Body of pancreas (tissue), 4 donors: ENCODE results near the gene SETBP1.

ENCODE experiments used
- POLR2A ChIP-seq, 3 donors: fragments of 450-650 bp; IDR thresholded peaks; one replicate each; pipeline ENCODE4 v1.6.1; 2016; ENCODE audit warnings: antibody characterized with exemption in 3 of 3, mild to moderate bottlenecking in 2 of 3
- TF ChIP-seq, protein P1 (sequence below), 7 experiments: fragments of 450-650 bp in 4 of 7; fragments of 200-600 bp in 3 of 7; sonication (generic) in 3 of 7; IDR thresholded peaks; one replicate each; pipeline ENCODE4 v1.5.1; 2016 to 2019; ENCODE audit warnings: antibody characterized with exemption in 7 of 7

DNA sequence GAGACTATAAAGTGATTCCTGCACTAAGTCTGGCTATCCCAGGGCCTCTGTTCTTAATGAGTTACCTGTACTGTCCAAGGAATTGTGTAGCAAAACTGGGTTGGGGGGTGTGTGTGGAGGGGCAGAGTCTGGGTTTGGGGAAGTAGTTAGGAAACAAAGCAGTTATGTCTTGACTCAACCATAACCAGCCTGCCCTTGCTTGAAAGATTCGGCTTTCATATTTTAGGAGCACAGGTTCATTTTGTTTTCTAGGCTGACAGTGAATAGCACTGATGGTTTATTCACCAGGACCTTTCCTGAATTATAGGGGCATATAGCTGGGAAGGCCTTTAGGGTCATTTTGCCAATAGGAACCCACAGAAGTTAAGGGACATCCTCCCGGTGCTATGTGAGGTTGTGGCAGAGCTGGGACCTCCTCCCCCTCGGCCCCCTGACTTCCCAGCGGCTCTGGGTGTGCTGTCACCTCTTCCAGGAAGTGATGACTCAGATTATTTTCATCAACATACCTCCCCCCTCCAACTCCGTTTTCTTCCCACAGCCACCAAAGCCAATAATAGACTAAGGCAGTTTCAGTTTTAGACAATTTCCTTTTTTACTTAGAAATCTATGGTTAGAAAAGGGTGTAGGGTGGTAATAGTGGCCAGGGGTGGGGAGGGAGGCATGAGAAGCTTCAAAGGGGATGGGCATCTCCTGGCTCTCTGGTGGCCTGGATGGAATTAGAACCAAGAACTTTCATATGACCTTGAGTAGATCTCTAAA is 44.8 kb downstream of the SETBP1 start:
- TF ChIP-seq, protein P1, sequence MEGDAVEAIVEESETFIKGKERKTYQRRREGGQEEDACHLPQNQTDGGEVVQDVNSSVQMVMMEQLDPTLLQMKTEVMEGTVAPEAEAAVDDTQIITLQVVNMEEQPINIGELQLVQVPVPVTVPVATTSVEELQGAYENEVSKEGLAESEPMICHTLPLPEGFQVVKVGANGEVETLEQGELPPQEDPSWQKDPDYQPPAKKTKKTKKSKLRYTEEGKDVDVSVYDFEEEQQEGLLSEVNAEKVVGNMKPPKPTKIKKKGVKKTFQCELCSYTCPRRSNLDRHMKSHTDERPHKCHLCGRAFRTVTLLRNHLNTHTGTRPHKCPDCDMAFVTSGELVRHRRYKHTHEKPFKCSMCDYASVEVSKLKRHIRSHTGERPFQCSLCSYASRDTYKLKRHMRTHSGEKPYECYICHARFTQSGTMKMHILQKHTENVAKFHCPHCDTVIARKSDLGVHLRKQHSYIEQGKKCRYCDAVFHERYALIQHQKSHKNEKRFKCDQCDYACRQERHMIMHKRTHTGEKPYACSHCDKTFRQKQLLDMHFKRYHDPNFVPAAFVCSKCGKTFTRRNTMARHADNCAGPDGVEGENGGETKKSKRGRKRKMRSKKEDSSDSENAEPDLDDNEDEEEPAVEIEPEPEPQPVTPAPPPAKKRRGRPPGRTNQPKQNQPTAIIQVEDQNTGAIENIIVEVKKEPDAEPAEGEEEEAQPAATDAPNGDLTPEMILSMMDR (IDR thresholded peaks at IDR 0.05) = no peak
- no peak for TF ChIP-seq POLR2A (IDR thresholded peaks at IDR 0.05)
